Epithelial cell of proximal tubule (primary cell): Measurements from ENCODE around the gene SREK1IP1. TPM values are rescaled to one million over a fixed set of nuclear protein-coding genes. Genes with fewer than 3 reads are reported as not detected.

ENCODE experiments used
- DNase-seq: peaks from one replicate; pipeline ENCODE4 v3.0.0-alpha.2; 2011; ENCODE audit warnings: low read depth
- H3K4me3 ChIP-seq: 2 replicates; pipeline ENCODE4 v1.5.1; 2011; ENCODE audit warnings: low read depth, mild to moderate bottlenecking, low read length
- total RNA-seq: library from RNA; depleted of rRNA; stranded (reverse); fragments of >200 nt; gene quantifications from 2 replicates; pipeline ENCODE4 v1.2.3, GENCODE V29; 2015
- TF ChIP-seq, protein P1 (sequence below): conservative IDR thresholded peaks from 2 replicates; pipeline ENCODE4 v1.5.1; 2012; ENCODE audit warnings: low read depth, mild to moderate bottlenecking, low read length

The SREK1IP1 gene
- total RNA-seq, 1 donor from 2014 or later, result 6.2 TPM

DNA sequence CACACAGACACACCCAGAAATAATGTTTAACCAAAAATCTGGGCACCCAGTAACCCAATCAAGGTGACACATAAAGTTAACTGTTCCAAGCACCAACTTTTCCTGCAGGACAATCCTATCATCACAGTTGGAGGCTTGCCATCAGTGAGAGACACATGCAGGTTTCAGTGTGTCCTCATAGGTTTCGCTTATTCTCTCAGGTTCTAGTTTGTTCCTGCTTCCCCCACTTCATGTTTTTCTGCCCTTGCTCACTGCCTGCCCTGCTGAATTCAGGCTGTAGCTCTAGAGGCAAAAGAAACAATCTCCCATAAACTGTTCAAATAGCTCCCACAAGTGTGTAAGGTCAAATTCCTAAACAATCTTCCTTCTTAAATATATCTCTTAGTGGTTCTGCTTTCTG lies 98.2 kb downstream of the SREK1IP1 start:
- TF ChIP-seq, protein P1, sequence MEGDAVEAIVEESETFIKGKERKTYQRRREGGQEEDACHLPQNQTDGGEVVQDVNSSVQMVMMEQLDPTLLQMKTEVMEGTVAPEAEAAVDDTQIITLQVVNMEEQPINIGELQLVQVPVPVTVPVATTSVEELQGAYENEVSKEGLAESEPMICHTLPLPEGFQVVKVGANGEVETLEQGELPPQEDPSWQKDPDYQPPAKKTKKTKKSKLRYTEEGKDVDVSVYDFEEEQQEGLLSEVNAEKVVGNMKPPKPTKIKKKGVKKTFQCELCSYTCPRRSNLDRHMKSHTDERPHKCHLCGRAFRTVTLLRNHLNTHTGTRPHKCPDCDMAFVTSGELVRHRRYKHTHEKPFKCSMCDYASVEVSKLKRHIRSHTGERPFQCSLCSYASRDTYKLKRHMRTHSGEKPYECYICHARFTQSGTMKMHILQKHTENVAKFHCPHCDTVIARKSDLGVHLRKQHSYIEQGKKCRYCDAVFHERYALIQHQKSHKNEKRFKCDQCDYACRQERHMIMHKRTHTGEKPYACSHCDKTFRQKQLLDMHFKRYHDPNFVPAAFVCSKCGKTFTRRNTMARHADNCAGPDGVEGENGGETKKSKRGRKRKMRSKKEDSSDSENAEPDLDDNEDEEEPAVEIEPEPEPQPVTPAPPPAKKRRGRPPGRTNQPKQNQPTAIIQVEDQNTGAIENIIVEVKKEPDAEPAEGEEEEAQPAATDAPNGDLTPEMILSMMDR, result no peak
- DNase-seq, result no peak

More for the DNA sequence above, 98.2 kb downstream of the SREK1IP1 start:
- no peak overlapping the region for H3K4me3 ChIP-seq

Other genes starting within 250 kb of the SREK1IP1 start
- gene SHISAL2B, start 78.2 kb downstream of the SREK1IP1 start, total RNA-seq, result not detected in 2 replicates
- 13.5 and 17.6 TPM in 2 replicates for gene CWC27, start 239 bp upstream of the SREK1IP1 start, total RNA-seq